ENCODE measurements around the gene NIPBL. TPM values are rescaled to one million over a fixed set of nuclear protein-coding genes. Genes with fewer than 3 reads are reported as not detected.

Gene NIPBL
- total and polyA plus RNA-seq, 2 of the 8 experiments (the other 6 are each of a cell fraction or from before 2014, with no cell fraction given) = 21.1 to 53.5 TPM

- no peak for DNase-seq (ENCODE audit: low read depth in 1 of 2, low spot score in 2 of 2)
- POLR2A ChIA-PET (ENCODE audit: partially characterized antibody) = no interaction called here
- no peak for TF ChIP-seq NANOG (IDR thresholded peaks at IDR 0.05; ENCODE audit: insufficient read depth, low read depth, low read length, poor library complexity, severe bottlenecking)
- no peak for TF ChIP-seq TAF7 (optimal IDR thresholded peaks at IDR 0.05; ENCODE audit: borderline replicate concordance, low read depth, low read length)
- TF ChIP-seq HDAC6 (IDR thresholded peaks at IDR 0.05; ENCODE audit: low read depth, low read length) = no peak
- no peak for TF ChIP-seq TEAD4 (IDR thresholded peaks at IDR 0.05; ENCODE audit: low read depth, low read length)
- no peak for TF ChIP-seq RAD21 (IDR thresholded peaks at IDR 0.05 in 1 of 2, conservative IDR thresholded peaks at IDR 0.05 in 1 of 2; ENCODE audit: low read depth in 2 of 2, low read length in 2 of 2)
- TF ChIP-seq KDM5A (IDR thresholded peaks at IDR 0.05; ENCODE audit: low read length) = no peak
- no peak for TF ChIP-seq HDAC2 (IDR thresholded peaks at IDR 0.05; ENCODE audit: borderline replicate concordance in 1 of 2, low read depth in 2 of 2, low read length in 2 of 2)
- no peak for TF ChIP-seq ASH2L (IDR thresholded peaks at IDR 0.05; ENCODE audit: low read length)
- TF ChIP-seq RFX5 (IDR thresholded peaks at IDR 0.05; ENCODE audit: borderline replicate concordance, low read depth, low read length) = no peak
- no peak for TF ChIP-seq EZH2 (IDR thresholded peaks at IDR 0.05; ENCODE audit: low read depth, low read length, severe bottlenecking)
- TF ChIP-seq CHD2 (IDR thresholded peaks at IDR 0.05; ENCODE audit: low read length) = no peak
- no peak for TF ChIP-seq CBX8 (IDR thresholded peaks at IDR 0.05; ENCODE audit: borderline replicate concordance, low read depth, low read length)
- TF ChIP-seq SIN3A (conservative IDR thresholded peaks at IDR 0.05 in 1 of 2, IDR thresholded peaks at IDR 0.05 in 1 of 2; ENCODE audit: low read depth in 1 of 2, low read length in 2 of 2) = no peak
- no peak for TF ChIP-seq GABPA (IDR thresholded peaks at IDR 0.05; ENCODE audit: borderline replicate concordance, insufficient read depth, low read length)
Measured at GRCh38 chr5:36985387-36985786, 108.8 kb downstream of the NIPBL start.

More at GRCh38 chr5:36985387-36985786, 108.8 kb downstream of the NIPBL start:
- no peak overlapping the region for H4K5ac ChIP-seq (ENCODE audit: insufficient read length, low read depth, low read length)
- H2BK15ac ChIP-seq (ENCODE audit: low read length) = no peak overlapping the region
- no peak overlapping the region for H2BK120ac ChIP-seq (replicated peaks; ENCODE audit: low read depth, low read length)
- no peak overlapping the region for H3K18ac ChIP-seq (ENCODE audit: extremely low read depth, low read length)
- no peak for FAIRE-seq
- no peaks in the 10 kb centered on the region for H3K9me3 ChIP-seq (ENCODE audit: insufficient read depth in 2 of 2, low read depth in 1 of 2, low read length in 1 of 2)
- H2AK5ac ChIP-seq (ENCODE audit: low read depth, low read length) = no peak overlapping the region
- H4K91ac ChIP-seq (replicated peaks; ENCODE audit: insufficient read length, low read length) = no peak overlapping the region
- no peak overlapping the region for H2BK5ac ChIP-seq (ENCODE audit: low read depth, low read length)
- H3K79me1 ChIP-seq (ENCODE audit: low read depth, low read length) = no peaks in the 10 kb centered on the region
- no peak overlapping the region for H3K14ac ChIP-seq (ENCODE audit: insufficient read length)
- H3K23ac ChIP-seq (ENCODE audit: insufficient read length) = no peak overlapping the region
- peaks cover 1 to 2% of the 10 kb centered on the region in 2 experiments for H4K20me1 ChIP-seq (replicated peaks in 1 of 2; ENCODE audit: control insufficient read depth in 1 of 2, insufficient read depth in 2 of 2, low read length in 2 of 2)
- H2AFZ ChIP-seq (ENCODE audit: low read length) = no peak overlapping the region
- no peak overlapping the region for H2BK12ac ChIP-seq (ENCODE audit: low read depth, low read length)
- H3K4me1 ChIP-seq (replicated peaks in 1 of 4; ENCODE audit: control insufficient read depth in 3 of 4, insufficient read depth in 4 of 4, low read length in 3 of 4) = no peaks in the 10 kb centered on the region
- H3K27ac ChIP-seq (ENCODE audit: low read depth, low read length) = no peak overlapping the region
- H3K36me3 ChIP-seq (ENCODE audit: control insufficient read depth in 2 of 4, insufficient read depth in 4 of 4, low read length in 3 of 4) = peaks cover 0 to 7% (median 2%) of the 10 kb centered on the region in 4 experiments; a peak in 2 of 8 replicates
- no peak overlapping the region for H3K4me3 ChIP-seq (ENCODE audit: extremely low read depth in 1 of 4, insufficient read depth in 2 of 4, low read depth in 3 of 4, low read length in 4 of 4)
- H3K27me3 ChIP-seq (replicated peaks in 1 of 4; ENCODE audit: control insufficient read depth in 3 of 4, extremely low read depth in 1 of 4, insufficient read depth in 3 of 4, low read length in 3 of 4) = no peaks in the 10 kb centered on the region
- H3K79me2 ChIP-seq (ENCODE audit: control insufficient read depth in 1 of 2, insufficient read depth in 2 of 2, low read length in 2 of 2) = peaks cover 0 to 19% of the 10 kb centered on the region in 2 experiments; a peak in 2 of 4 replicates
- no peaks in the 10 kb centered on the region for H3K23me2 ChIP-seq (ENCODE audit: low read depth, low read length)
- H3K4me2 ChIP-seq (ENCODE audit: insufficient read depth in 1 of 2, low read depth in 2 of 2, low read length in 2 of 2) = no peak overlapping the region
- H2BK20ac ChIP-seq (ENCODE audit: low read length) = no peak overlapping the region
- CTCF ChIA-PET (ENCODE audit: partially characterized antibody) = no interaction called here
- no peak overlapping the region; a peak in 1 of 7 replicates for H3K9ac ChIP-seq (replicated peaks in 1 of 4; ENCODE audit: extremely low read depth in 1 of 4, low read depth in 3 of 4, low read length in 3 of 4)
- H3K56ac ChIP-seq (replicated peaks; ENCODE audit: insufficient read length, low read depth, low read length) = no peak overlapping the region
- 90% methylated on average over 10 of the region's 10 CpGs; no CpG with 5 or more reads in 1 of the 2 experiments for WGBS, 2 experiments (ENCODE audit: extremely low coverage in 1 of 2, insufficient coverage in 1 of 2, insufficient read length in 1 of 2, insufficient replicate concordance in 2 of 2, low coverage in 1 of 2, low lambda C conversion rate in 2 of 2, missing lambda C conversion rate in 1 of 2)
- H4K8ac ChIP-seq (ENCODE audit: extremely low read depth, insufficient read depth, low read length) = no peak overlapping the region
- H3K4ac ChIP-seq (replicated peaks; ENCODE audit: insufficient read length, low read depth, low read length) = no peak overlapping the region

Data from H1 (cell line).